Measurements from ENCODE around the gene CREB5.

Gene CREB5

DNA sequence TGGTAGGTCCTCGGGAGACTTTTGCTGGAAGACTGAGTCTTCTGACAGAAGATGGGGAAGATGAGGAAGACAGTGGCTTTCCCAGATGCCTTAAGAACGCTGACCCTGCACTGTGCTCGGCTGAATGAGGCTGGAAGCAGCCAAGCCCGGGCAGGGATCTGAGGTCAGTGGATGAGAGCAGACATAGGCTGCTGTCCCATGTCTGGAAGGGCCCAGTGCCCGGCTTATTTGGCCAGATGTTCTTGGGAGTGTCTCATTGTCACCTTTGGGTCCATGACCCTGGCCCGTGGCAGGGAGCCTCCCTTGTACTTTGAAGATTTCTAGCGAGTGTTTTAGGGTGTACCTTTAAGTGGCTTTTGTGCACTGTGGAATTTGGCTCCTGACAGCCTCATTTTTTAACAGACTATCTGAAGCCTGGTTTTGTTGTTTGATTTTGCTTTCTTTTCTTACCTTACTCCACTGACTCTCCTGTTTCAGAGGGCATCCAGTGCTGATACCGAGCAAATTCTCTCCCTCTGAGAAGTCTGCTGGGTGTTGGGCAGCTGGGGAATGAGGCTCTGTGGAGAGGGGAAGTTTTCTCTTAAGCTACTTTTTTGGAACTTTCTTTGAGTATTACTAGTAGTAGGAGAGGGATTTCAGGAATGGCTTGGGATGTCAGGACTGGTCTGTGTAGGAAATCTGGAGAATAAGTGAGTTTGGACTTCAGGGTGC, 61.4 kb downstream of the CREB5 start:
- Mint-ChIP-seq H3K27me3 (peaks cover 6% of the 10 kb centered on the region), H3K4me3 (no peak overlapping the region), H3K4me1 (ENCODE audit: low read depth) (no peaks in the 10 kb centered on the region), H3K36me3 (no peaks in the 10 kb centered on the region), H3K27ac (no peak overlapping the region), H3K9me3 (ENCODE audit: low read depth) (no peaks in the 10 kb centered on the region)

DNA sequence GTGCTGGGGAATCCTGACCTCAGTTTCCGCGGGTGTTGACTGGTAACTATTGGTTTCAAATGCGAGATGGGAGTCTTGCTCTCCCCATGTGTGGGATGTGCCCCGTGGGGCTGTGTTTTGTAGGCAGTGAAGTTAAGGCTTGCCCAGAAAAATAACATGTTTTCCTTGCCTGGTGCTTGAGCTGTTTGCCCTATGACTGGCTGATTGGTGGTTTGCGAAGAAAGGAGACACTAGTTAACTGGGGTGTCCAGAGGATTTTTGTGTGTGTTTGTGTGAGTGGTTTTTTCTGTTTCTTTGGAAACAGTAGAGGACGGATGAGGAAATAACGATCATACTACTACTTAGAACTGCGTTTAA, 61.9 kb downstream of the CREB5 start:
- H3K36me3 Mint-ChIP-seq, result no peaks in the 10 kb centered on the region
- no peak overlapping the region for H3K27ac Mint-ChIP-seq

DNA sequence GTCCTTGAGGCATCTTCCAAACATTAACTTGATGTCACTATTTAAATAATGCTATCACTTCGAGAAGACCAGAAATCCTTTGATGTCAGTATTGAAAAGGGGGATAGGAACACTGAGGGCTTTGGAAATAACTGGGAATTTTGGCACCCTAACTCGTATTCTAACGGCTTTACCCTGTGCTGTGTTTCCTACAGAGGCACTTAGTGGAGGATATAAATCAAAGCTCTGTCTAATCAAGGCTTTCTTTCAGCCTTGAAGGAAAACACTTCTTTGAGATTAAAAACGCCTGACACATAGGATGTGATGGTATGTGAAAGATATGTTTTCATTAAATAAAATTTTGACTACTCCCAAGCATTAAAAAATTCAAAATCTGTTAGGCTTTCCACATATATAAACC, 62.3 kb downstream of the CREB5 start:
- H3K27ac Mint-ChIP-seq, result no peak overlapping the region
- no peak overlapping the region for H3K4me3 Mint-ChIP-seq
- H3K9me3 Mint-ChIP-seq (ENCODE audit: low read depth), result no peaks in the 10 kb centered on the region
- no peaks in the 10 kb centered on the region for H3K4me1 Mint-ChIP-seq (ENCODE audit: low read depth)
- no peaks in the 10 kb centered on the region for H3K36me3 Mint-ChIP-seq
- H3K27me3 Mint-ChIP-seq, result peaks cover 8% of the 10 kb centered on the region

More for the DNA sequence above, 61.9 kb downstream of the CREB5 start:
- Mint-ChIP-seq H3K4me3 (no peak overlapping the region), H3K4me1 (ENCODE audit: low read depth) (no peaks in the 10 kb centered on the region), H3K9me3 (ENCODE audit: low read depth) (no peaks in the 10 kb centered on the region), H3K27me3 (peaks cover 8% of the 10 kb centered on the region)

DNA sequence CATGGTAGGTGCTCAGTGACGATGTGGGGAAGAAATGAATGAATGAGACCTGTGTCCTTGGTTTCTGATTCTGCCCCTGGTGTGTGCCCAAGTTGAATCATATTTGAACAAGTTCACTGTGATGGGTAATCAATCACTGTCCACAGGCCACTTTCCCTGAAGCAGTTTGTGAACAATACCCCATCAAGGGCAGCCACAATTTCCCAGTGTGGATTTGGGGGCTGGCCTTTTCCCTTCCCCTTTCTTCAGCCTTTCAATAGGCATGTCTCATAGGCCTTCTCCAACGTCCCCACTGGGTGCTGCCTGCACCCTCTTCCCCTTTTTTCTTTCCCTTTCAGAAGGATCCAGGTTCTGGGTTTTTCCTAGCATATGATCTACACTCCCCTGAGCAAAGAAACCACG, 64.7 kb downstream of the CREB5 start:
- Mint-ChIP-seq H3K9me3 (ENCODE audit: low read depth) (no peaks in the 10 kb centered on the region), H3K27me3 (peaks cover 14% of the 10 kb centered on the region), H3K36me3 (no peaks in the 10 kb centered on the region), H3K4me3 (no peak overlapping the region), H3K4me1 (ENCODE audit: low read depth) (peaks cover 7% of the 10 kb centered on the region), H3K27ac (no peak overlapping the region)

DNA sequence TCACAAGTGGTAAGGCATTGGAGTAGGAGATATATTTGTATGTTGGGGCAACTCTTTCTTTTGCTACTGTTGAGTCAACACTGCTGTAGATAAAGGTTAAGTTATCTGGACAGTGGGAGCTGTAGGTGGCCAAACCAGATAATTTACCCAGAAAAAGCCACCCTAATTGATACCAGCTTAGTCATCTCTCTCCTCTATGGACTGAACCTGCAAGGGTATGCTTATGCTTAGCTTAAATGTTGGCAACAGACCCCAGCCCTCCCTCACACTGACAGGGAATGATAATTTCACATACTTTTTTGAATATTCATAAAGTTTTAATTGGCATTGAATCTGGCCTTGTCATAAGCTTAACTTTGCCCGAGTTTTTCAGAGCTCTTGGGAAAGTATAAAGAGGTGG, 66.3 kb downstream of the CREB5 start:
- Mint-ChIP-seq H3K27ac (no peak overlapping the region), H3K27me3 (peaks cover 16% of the 10 kb centered on the region), H3K4me1 (ENCODE audit: low read depth) (peaks cover 7% of the 10 kb centered on the region), H3K4me3 (no peak overlapping the region), H3K9me3 (ENCODE audit: low read depth) (no peaks in the 10 kb centered on the region), H3K36me3 (no peaks in the 10 kb centered on the region)

DNA sequence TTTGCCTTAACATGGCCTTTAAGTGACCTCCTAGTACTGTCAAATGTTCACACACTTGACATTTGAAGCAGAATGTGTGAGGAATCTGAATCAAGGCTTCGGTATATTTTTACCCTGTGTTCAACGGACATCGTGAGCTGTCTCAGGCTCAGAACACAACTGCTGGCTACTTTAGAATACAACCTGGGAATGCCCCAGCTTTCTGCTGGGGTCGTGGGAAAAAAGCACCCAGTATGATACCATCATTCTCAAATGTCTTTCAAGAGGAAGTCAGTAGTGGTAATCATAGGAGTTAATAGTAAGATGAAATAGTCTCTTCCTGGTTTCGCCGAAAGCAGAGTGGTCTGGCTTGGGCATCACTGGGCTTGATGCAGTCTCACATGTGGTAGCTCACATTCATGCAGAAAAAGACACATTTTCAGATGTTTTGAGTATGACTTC, 67.2 kb downstream of the CREB5 start:
- H3K4me3 Mint-ChIP-seq, result no peak overlapping the region
- no peak overlapping the region for H3K27ac Mint-ChIP-seq
- H3K4me1 Mint-ChIP-seq (ENCODE audit: low read depth), result peaks cover 7% of the 10 kb centered on the region
- H3K27me3 Mint-ChIP-seq, result peaks cover 12% of the 10 kb centered on the region
- no peaks in the 10 kb centered on the region for H3K9me3 Mint-ChIP-seq (ENCODE audit: low read depth)
- H3K36me3 Mint-ChIP-seq, result no peaks in the 10 kb centered on the region

DNA sequence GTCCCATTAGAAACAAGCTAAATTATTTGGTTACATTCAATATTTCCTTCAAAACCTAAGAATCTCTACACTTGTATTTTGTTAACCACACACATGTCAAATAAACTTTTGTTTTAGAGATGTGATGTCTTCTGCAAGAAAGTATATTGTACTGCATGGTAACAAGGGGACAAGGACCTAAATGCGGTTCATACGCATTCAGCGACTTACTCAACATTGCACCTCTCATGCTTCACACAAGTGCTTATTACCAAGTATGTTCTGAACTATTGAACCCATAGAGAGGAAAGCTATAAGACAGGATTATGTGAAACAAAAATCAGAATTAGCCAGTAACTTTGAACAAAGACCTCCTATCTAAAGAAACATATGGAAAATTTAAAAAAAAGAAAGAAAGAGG, 68.3 kb downstream of the CREB5 start:
- Mint-ChIP-seq H3K36me3 (no peaks in the 10 kb centered on the region), H3K9me3 (ENCODE audit: low read depth) (no peaks in the 10 kb centered on the region), H3K4me3 (no peak overlapping the region), H3K27ac (no peak overlapping the region), H3K4me1 (ENCODE audit: low read depth) (peaks cover 7% of the 10 kb centered on the region), H3K27me3 (peaks cover 12% of the 10 kb centered on the region)

DNA sequence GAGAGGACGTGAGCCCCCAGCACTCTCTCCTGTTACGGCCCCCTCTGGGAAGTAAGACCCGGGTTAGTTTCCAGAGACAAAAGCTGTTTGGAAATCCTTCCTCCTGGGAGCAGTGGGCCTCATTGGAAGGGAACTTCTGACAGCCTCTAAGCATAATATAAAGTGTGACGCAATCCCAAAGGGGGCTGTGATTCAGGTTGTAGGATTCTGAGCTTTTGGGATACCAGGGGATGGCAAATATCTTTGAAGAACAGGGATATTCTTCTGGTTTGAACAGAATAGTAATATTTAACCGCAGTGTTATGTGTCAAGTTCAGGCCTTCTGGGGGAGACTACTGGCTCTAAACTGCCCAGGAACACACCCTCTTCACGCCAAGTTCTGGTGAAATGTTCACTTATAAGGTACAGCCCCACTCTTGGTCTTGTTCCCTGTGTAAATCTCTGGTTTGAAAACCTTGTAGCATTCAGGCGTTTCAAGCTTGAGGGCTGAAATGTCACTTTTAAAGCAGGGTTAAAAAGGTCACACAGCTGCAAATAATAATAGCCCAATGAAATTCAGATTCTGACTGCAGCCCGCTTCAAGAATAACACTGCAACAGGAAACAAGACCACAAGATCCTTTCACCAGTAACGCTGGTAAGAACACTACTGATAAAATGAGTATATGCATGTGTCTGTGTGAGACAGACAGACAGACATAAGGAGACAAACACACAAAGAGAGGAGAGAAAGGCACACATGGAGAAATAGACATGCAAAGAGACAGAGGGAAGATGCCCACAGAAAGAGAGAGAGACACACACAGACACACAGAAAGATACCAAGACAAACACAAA, 69.0 kb downstream of the CREB5 start:
- peaks cover 7% of the 10 kb centered on the region for H3K4me1 Mint-ChIP-seq (ENCODE audit: low read depth)
- H3K27ac Mint-ChIP-seq, result no peak overlapping the region
- H3K27me3 Mint-ChIP-seq, result peaks cover 12% of the 10 kb centered on the region
- H3K4me3 Mint-ChIP-seq, result no peak overlapping the region
- H3K9me3 Mint-ChIP-seq (ENCODE audit: low read depth), result no peaks in the 10 kb centered on the region
- no peaks in the 10 kb centered on the region for H3K36me3 Mint-ChIP-seq

DNA sequence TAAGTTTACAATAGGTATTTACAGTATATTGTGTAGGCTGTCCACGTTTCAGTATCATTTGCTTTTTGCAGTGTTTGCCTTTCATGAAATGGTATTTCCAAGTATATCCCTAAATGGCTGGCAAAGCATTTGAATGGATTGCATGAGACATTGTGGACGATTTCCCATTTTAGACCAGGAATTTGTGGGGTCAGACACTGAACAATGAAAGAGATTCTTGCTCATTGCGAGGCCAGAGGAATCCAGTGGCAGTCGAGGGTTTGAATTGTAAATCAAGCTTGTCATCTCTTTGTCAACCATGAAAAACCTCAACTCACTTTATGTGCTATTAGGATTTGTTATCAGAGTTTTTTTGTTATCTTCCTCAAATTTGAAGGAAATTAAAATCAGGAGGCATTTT, 70.8 kb downstream of the CREB5 start:
- Mint-ChIP-seq H3K27ac (no peak overlapping the region), H3K9me3 (ENCODE audit: low read depth) (no peaks in the 10 kb centered on the region), H3K36me3 (no peaks in the 10 kb centered on the region), H3K4me1 (ENCODE audit: low read depth) (peaks cover 7% of the 10 kb centered on the region), H3K4me3 (no peak overlapping the region), H3K27me3 (peaks cover 10% of the 10 kb centered on the region)

DNA sequence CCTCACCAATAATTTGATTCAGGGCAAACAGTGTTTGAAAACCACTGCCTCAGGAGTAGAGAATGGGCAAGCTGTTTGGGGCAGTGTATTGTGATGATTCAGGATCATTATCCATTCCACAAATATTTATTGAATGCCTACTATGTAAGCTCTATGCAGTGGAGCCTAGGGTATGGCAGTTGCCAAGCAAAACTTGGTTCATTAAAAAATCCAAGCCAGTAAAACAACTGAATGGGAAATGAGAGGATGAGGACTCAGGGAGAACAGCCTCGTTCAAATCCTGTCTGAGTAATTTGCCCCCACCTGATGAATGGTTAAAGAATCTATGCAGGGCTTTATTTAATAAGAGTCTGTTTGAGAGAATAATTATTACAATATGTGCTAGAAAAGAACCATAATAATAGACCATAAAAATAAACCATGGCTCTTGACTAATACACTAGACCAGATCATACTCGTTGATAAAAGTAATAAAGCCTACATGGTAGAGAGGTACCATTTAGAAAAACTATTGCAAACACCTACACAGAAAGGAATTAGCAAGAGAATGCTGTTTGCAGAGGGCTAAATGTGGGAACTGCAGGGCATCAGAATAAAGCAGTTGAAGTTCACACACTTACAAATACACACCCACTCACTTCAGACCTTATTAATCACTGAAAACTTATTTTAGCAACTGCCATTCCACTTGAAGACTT, 71.7 kb downstream of the CREB5 start:
- Mint-ChIP-seq H3K9me3 (ENCODE audit: low read depth) (no peaks in the 10 kb centered on the region), H3K4me1 (ENCODE audit: low read depth) (peaks cover 7% of the 10 kb centered on the region)

DNA sequence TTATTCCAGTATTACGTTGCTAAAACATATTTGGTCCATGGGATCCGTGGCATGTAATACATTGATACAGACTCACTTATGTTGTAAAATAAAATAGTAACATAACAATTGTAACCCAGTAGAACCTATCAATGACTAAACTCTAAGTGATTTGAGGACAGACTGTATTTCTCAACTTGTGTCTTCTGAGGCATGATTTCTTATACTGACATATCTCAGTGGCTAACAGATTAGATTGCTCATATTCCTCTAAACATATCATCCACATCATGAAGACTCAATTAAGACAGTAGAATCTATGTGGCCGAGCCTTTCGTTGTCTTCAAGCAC, 72.3 kb downstream of the CREB5 start:
- no peaks in the 10 kb centered on the region for H3K9me3 Mint-ChIP-seq (ENCODE audit: low read depth)
- no peak overlapping the region for H3K27ac Mint-ChIP-seq
- H3K4me1 Mint-ChIP-seq (ENCODE audit: low read depth), result peaks cover 7% of the 10 kb centered on the region
- H3K4me3 Mint-ChIP-seq, result no peak overlapping the region
- peaks cover 8% of the 10 kb centered on the region for H3K27me3 Mint-ChIP-seq
- H3K36me3 Mint-ChIP-seq, result no peaks in the 10 kb centered on the region

More for the DNA sequence above, 71.7 kb downstream of the CREB5 start:
- no peak overlapping the region for H3K4me3 Mint-ChIP-seq
- peaks cover 8% of the 10 kb centered on the region for H3K27me3 Mint-ChIP-seq
- no peaks in the 10 kb centered on the region for H3K36me3 Mint-ChIP-seq
- no peak overlapping the region for H3K27ac Mint-ChIP-seq

DNA sequence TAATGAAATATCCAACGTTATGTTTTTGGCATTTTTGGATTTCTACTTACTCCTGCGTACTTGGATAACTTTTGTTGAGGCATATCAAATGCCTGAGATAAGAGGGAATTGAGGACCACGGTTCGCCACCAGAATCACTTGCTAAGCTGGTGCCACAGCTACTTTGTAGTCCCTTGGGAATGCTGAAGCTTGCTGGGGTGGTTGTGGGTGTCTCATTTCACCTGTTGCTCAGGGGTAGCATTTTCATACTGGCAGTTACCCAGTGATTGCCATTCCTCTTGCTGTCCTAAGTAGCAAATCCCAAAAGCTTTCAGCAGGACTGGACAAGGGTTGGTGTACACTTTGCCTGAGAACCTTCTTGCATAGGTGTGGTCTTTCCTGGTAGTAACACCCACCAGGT, 75.2 kb downstream of the CREB5 start:
- Mint-ChIP-seq H3K36me3 (no peaks in the 10 kb centered on the region), H3K9me3 (ENCODE audit: low read depth) (no peaks in the 10 kb centered on the region), H3K4me1 (ENCODE audit: low read depth) (no peaks in the 10 kb centered on the region), H3K27ac (no peak overlapping the region), H3K4me3 (no peak overlapping the region), H3K27me3 (peaks cover 5% of the 10 kb centered on the region)

DNA sequence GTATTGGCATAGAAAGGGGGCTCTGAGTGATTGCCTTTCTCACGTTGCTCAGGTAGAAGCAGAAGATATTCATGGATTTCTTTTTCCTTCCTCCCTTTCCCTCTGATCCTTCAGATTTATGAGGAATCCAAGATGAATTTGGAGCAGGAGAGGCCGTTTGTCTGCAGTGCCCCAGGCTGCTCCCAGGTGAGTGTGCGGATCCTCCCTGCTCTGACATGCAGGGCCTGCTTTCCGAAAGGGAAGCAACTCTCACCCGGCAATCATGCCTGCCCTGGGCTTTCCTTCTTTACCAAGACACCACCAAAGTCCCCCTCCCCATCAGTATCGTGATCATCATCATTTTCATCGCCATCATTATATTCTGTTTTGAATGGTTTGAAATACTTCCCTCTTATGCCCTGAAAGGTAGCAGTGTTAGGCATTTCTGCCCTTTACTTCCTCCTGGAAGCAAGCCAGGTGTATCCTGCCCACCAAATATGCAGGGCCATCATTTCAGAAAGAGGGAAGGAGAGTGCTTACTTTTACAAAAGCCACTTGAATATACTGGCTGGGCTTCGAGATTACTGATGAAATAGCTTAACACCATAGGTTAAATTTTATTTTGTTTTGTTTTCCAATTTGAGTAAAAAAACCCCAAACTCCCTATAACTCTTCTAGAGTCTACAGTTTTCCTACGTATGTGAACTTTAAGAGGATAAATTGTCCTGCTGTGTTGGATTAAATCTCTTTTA, 75.9 kb downstream of the CREB5 start:
- peaks cover 3% of the 10 kb centered on the region for H3K27me3 Mint-ChIP-seq
- no peak overlapping the region for H3K27ac Mint-ChIP-seq
- no peaks in the 10 kb centered on the region for H3K9me3 Mint-ChIP-seq (ENCODE audit: low read depth)
- no peak overlapping the region for H3K4me3 Mint-ChIP-seq
- H3K4me1 Mint-ChIP-seq (ENCODE audit: low read depth), result no peaks in the 10 kb centered on the region
- no peaks in the 10 kb centered on the region for H3K36me3 Mint-ChIP-seq

DNA sequence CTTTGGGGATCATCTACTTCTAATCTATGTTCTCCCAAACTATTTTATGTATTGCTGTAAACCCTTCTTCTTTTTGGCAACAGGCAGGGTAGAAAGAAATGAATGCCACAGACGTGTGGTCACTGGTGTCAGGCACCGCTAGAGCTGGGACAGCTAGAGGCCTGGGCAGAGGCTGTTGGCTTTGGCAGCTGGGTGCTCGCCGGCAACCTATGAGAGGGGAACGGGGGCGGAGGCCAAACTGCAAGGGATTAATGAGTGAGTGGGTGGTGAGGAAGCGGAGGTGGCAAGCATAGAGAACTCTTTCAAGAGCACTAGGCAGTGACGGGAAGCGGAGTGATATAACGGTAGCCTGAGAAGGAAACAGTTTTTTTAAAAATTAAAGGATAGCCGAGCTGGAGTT, 78.5 kb downstream of the CREB5 start:
- no peaks in the 10 kb centered on the region for H3K36me3 Mint-ChIP-seq
- no peaks in the 10 kb centered on the region for H3K9me3 Mint-ChIP-seq (ENCODE audit: low read depth)
- H3K27me3 Mint-ChIP-seq, result peaks cover 3% of the 10 kb centered on the region
- no peak overlapping the region for H3K27ac Mint-ChIP-seq
- no peaks in the 10 kb centered on the region for H3K4me1 Mint-ChIP-seq (ENCODE audit: low read depth)
- H3K4me3 Mint-ChIP-seq, result no peak overlapping the region

DNA sequence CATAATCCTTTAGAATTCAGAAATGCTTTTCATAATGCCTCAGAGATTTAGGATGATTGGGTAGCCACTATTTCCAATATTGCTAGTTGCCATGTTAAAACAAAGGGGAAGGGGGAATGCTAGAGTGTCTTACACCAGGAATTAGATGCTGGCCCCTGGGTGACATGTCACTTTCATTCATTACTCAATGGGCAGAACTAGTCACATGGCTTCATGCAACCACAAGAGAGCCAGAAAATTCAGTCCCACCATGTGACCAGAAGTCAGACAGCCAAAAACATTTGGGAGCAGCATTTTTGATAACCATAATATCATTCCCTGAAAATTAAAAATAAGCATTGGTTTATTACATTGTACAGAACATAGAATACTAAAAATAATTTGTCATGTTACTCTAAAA, 81.2 kb downstream of the CREB5 start:
- H3K9me3 Mint-ChIP-seq (ENCODE audit: low read depth), result no peaks in the 10 kb centered on the region
- H3K4me3 Mint-ChIP-seq, result no peak overlapping the region
- H3K4me1 Mint-ChIP-seq (ENCODE audit: low read depth), result no peaks in the 10 kb centered on the region
- no peaks in the 10 kb centered on the region for H3K36me3 Mint-ChIP-seq
- no peak overlapping the region for H3K27ac Mint-ChIP-seq
- H3K27me3 Mint-ChIP-seq, result peaks cover 3% of the 10 kb centered on the region

All from activated naive CD8-positive, alpha-beta T cell (primary cell).